ENCODE data around the gene PREX1.
A peak's percentile ranks its signal among the peaks of the same experiment; 100 is the strongest.

PREX1 gene

DNA sequence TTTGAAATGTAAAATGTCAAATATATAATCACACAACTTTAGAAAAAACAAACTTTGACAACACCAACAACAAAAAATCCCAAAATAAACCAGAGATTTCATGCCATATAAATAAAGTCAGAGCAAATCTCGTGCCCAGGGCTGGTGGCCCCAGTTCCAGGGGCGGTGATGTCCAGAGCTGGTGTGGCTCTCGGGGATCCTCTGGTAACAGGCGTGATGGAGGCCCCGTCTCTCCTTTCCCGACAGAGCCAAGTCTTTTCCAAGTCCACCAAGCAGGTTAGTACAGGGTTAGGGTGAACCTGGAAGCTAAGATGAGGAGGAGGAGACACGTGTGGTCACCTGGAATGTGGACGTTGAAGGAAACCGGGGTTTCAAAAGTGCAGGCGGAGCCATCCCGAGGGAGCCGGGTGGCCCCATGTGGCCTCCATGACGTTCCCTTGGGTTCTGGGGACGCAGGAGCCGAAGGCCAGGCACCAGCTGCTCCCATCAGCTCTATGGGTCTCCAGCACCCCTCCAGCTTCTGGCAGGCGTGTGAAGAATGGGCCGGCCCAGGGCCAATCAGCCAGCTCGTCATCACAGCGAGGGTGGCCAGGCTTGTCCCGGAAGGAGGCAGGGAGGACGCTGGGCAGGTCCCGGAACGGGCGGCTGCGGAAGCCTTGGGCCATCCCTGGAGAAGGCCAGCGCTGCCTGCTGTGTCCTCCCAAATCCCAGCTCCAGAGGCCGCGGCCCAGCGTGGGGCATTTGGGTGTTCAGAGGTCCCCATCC lies 202.5 kb downstream of the PREX1 start:
- Histone ChIP-seq H3K27ac (peak overlapping the region; percentile 3 to 92 (median 81); a peak in 21 of 22 replicates), H3K36me3 (peaks cover 0 to 62% (median 3%) of the 10 kb centered on the region in 11 experiments; a peak in 12 of 22 replicates)

DNA sequence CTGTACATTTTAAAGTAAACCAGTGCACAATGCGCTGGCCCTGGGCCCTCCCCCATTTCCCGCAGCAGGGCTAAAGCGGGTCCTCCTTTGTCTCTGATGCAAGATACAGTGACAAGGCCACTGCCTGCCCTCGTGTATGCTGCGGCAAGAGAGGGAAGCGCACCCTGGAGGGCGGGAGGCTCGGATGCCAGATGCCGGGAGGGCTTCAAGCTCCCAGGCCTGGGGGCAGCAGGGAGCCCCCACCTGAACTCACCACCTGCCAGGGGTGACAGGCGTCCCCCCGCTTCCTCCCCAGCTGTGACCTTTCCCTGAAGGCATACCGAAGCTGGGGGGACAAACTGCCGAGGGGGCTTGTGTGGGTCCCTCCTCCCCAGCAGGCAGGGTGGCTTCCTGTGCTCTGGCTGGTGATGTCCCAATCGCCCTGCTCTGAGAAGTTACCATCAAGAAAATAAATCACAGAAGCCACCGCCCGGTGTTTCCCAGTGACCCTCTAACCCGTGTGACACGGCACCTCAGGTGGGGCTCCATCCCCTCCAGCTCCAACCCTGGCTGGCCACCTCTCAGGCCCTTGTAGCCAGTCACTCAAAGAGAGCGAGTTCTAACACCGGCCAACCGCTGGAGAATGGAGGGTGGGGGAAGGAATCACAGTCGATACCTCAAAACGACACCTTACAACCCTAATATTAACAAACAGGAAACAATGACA lies 203.3 kb downstream of the PREX1 start:
- H3K4me3 ChIP-seq, result peak overlapping the region in 3 of 10 experiments; percentile 12 to 29 (median 27); a peak in 1 of 20 replicates
- H3K36me3 ChIP-seq, result peaks cover 0 to 53% (median 0%) of the 10 kb centered on the region in 11 experiments; a peak in 11 of 22 replicates
- H3K9me3 ChIP-seq (replicated peaks in 1 of 11), result no peaks in the 10 kb centered on the region
- peak overlapping the region; percentile 73 to 95 (median 88) for H3K4me2 ChIP-seq
- no peaks in the 10 kb centered on the region for H3K27me3 ChIP-seq
- peaks cover 88 to 99% (median 97%) of the 10 kb centered on the region in 10 experiments for H3K4me1 ChIP-seq
- peak overlapping the region in 10 of 11 experiments; percentile 72 to 92 (median 84); a peak in 19 of 22 replicates for H3K27ac ChIP-seq
- H3K9ac ChIP-seq, result peak overlapping the region; percentile 23 to 79 (median 69); a peak in 20 of 22 replicates
- H4K20me1 ChIP-seq, result peaks cover 0 to 43% (median 0%) of the 10 kb centered on the region in 11 experiments; a peak in 4 of 22 replicates
- TF ChIP-seq Cebpa-rat (IDR thresholded peaks at IDR 0.05), result peak in 6 of 11 experiments; percentile 35 to 82 (median 67); a peak in 6 of 22 replicates

More for the DNA sequence above, 202.5 kb downstream of the PREX1 start:
- H3K4me3 ChIP-seq, result peak overlapping the region in 2 of 10 experiments; percentile 9 to 14; a peak in 3 of 20 replicates
- peaks cover 0 to 52% (median 0%) of the 10 kb centered on the region in 11 experiments; a peak in 4 of 22 replicates for H4K20me1 ChIP-seq
- no peaks in the 10 kb centered on the region for H3K27me3 ChIP-seq
- TF ChIP-seq Cebpa-rat (IDR thresholded peaks at IDR 0.05), result no peak
- peak overlapping the region in 10 of 11 experiments; percentile 64 to 79 (median 70); a peak in 19 of 22 replicates for H3K9ac ChIP-seq
- H3K9me3 ChIP-seq (replicated peaks in 1 of 11), result no peaks in the 10 kb centered on the region
- H3K4me2 ChIP-seq, result peak overlapping the region; percentile 73 to 95 (median 88)
- peaks cover 96 to 100% (median 100%) of the 10 kb centered on the region in 10 experiments for H3K4me1 ChIP-seq

DNA sequence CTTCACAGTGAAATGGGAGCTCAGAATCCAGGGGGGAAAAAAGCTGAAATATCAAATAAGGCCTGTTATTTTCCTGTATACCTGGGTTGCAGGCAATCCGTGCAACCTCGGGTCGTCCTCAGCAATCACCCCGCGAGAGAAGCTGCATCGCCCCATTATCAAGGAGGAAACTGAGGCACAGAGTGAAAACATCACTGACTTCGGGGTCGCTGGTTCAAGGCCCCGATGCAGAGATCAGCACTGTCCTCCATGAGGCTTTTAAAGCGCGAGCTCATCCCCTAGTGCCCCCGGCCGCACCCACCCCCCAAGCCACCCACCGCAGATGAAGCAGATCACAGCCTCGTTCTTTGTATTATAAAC lies 203.9 kb downstream of the PREX1 start:
- Histone ChIP-seq H3K9ac (peak overlapping the region in 7 of 11 experiments; percentile 46 to 79 (median 74); a peak in 12 of 22 replicates), H3K4me1 (peaks cover 83 to 94% (median 91%) of the 10 kb centered on the region in 10 experiments), H3K4me2 (peak overlapping the region; percentile 73 to 95 (median 86); a peak in 21 of 22 replicates), H3K27ac (peak overlapping the region in 8 of 11 experiments; percentile 80 to 92 (median 85); a peak in 16 of 22 replicates), H3K9me3 (replicated peaks in 1 of 11) (no peaks in the 10 kb centered on the region), H3K36me3 (peaks cover 0 to 47% (median 0%) of the 10 kb centered on the region in 11 experiments; a peak in 11 of 22 replicates), H4K20me1 (peaks cover 0 to 38% (median 0%) of the 10 kb centered on the region in 11 experiments; a peak in 4 of 22 replicates), H3K4me3 (no peak overlapping the region), H3K27me3 (no peaks in the 10 kb centered on the region)
- no peak for TF ChIP-seq Cebpa-rat (IDR thresholded peaks at IDR 0.05)

DNA sequence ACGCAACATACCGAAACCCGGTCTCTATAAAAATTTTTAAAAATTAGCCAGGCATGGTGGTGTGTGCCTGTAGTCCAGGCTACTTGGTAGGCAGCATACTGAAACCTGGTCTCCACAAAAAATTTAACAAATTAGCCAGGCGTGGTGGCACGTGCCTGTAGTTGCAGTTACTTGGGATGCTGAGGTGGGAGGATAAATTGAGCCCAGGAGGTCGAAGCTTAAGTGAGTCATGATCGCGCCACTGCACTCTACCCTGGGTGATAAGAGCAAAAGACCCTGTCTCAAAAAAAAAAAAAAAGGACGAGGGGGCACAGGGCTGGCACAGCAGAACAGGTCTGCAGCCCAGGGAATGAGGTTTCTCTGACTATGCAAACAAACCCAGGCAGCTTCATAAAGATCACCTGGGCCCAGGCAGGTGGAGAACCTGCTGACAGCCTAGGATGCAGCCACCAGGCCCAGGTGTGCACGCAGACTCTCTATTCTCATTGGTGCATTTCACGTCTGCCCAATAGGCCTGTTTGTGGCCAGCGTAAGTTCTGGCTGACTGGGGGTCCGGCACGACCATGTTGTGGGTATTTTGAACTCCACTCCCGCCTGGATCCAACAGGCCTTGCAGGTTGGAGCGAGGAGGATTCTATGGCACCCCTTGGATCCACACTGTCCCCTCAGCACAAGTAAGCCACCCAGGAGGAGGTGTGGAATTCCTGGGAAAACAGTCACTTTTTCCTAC lies 204.5 kb downstream of the PREX1 start:
- Histone ChIP-seq H3K4me1 (peaks cover 77 to 92% (median 87%) of the 10 kb centered on the region in 10 experiments), H3K27ac (peak overlapping the region in 8 of 11 experiments; percentile 80 to 92 (median 85); a peak in 17 of 22 replicates)

DNA sequence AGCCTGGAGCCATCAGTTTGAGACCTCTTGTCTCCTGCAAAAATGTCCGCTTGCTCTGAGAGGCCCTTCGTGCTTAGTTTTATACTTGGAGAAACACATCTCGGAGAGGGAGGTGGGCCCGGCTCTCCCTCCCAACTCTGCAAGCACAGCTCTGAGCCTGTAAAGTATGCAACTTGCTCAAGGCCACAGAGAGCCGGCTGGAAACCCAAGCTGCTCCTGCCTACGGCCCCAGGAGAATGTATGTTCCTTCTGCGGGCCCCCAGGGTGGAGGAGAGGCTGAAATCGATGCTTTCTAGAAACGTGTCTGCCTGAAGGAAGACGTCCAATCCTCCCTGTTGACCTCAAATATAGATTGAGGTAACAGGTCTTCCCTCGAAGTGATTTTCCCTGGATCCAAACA lies 205.4 kb downstream of the PREX1 start:
- TF ChIP-seq Cebpa-rat (IDR thresholded peaks at IDR 0.05), result no peak
- Histone ChIP-seq H3K9me3 (replicated peaks in 1 of 11) (no peaks in the 10 kb centered on the region), H3K4me3 (no peak overlapping the region; a peak in 1 of 20 replicates)

More for the DNA sequence above, 204.5 kb downstream of the PREX1 start:
- peaks cover 0 to 32% (median 0%) of the 10 kb centered on the region in 11 experiments; a peak in 3 of 22 replicates for H4K20me1 ChIP-seq
- H3K4me2 ChIP-seq, result peak overlapping the region; percentile 73 to 95 (median 86)
- H3K9me3 ChIP-seq (replicated peaks in 1 of 11), result no peaks in the 10 kb centered on the region
- H3K36me3 ChIP-seq, result peaks cover 0 to 43% (median 0%) of the 10 kb centered on the region in 11 experiments; a peak in 11 of 22 replicates
- no peak for TF ChIP-seq Cebpa-rat (IDR thresholded peaks at IDR 0.05)
- peak overlapping the region in 7 of 11 experiments; percentile 46 to 79 (median 74); a peak in 12 of 22 replicates for H3K9ac ChIP-seq
- H3K27me3 ChIP-seq, result no peaks in the 10 kb centered on the region; a peak in 1 of 22 replicates
- H3K4me3 ChIP-seq, result no peak overlapping the region

DNA sequence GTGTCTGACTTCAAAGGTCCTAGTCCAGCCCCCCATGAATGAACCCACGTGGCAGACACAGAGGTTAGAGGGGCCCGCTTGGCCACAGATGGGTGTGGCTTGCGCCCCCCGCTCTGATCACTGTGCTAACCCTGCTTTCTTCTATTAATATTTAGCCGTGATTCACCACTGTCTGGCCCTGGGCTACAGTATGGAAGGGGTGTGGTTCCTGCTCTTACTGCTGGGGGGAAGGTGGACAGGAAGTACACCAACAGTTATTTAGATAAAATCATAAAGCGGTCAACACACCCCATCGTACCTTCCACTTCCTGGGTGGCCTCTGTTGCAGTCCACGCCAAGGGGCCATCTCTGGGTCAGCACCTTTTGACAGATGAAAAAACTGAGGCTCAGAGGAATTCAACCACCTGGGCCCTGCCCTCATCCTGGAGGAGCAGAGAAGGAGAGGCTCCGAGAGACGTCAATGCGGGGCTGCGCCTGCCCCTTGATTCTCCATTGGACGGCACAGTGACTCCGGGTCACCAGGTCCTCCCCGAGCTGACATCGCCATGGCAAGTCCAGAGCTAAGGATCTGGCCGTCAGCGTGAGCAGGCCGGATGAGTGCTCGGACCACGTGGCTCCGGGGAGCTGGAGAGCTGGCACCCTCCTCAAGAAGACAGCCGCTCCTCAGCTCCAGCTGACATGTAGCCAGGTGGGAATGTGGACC lies 206.3 kb downstream of the PREX1 start:
- peaks cover 59 to 77% (median 69%) of the 10 kb centered on the region in 10 experiments for H3K4me1 ChIP-seq
- no peaks in the 10 kb centered on the region for H3K9me3 ChIP-seq (replicated peaks in 1 of 11)
- peaks cover 0 to 32% (median 0%) of the 10 kb centered on the region in 11 experiments; a peak in 11 of 22 replicates for H3K36me3 ChIP-seq
- H3K9ac ChIP-seq, result peak overlapping the region; percentile 24 to 79 (median 57); a peak in 20 of 22 replicates
- no peak for TF ChIP-seq Cebpa-rat (IDR thresholded peaks at IDR 0.05)
- peaks cover 0 to 27% (median 0%) of the 10 kb centered on the region in 11 experiments; a peak in 2 of 22 replicates for H4K20me1 ChIP-seq
- peak overlapping the region; percentile 73 to 95 (median 86) for H3K4me2 ChIP-seq
- peak overlapping the region in 10 of 11 experiments; percentile 29 to 92 (median 76); a peak in 18 of 22 replicates for H3K27ac ChIP-seq
- no peaks in the 10 kb centered on the region; a peak in 1 of 22 replicates for H3K27me3 ChIP-seq
- no peak overlapping the region; a peak in 1 of 20 replicates for H3K4me3 ChIP-seq

More for the DNA sequence above, 205.4 kb downstream of the PREX1 start:
- H3K4me2 ChIP-seq, result peak overlapping the region; percentile 73 to 95 (median 86)
- peaks cover 68 to 86% (median 78%) of the 10 kb centered on the region in 10 experiments for H3K4me1 ChIP-seq
- peak overlapping the region in 9 of 11 experiments; percentile 64 to 92 (median 80); a peak in 18 of 22 replicates for H3K27ac ChIP-seq
- no peaks in the 10 kb centered on the region; a peak in 1 of 22 replicates for H3K27me3 ChIP-seq
- H4K20me1 ChIP-seq, result peaks cover 0 to 28% (median 0%) of the 10 kb centered on the region in 11 experiments; a peak in 2 of 22 replicates
- peaks cover 0 to 34% (median 0%) of the 10 kb centered on the region in 11 experiments; a peak in 11 of 22 replicates for H3K36me3 ChIP-seq
- H3K9ac ChIP-seq, result peak overlapping the region; percentile 27 to 79 (median 57); a peak in 18 of 22 replicates
